Cardiac fibroblast (primary cell): ENCODE data around the gene SPIRE2.
"Not testable (repeated sequence)": the region's sequence is repeated elsewhere in the genome, so short reads cannot be mapped to it uniquely, and the experiment has no call there.

Experiments
- DNase-seq, 2 donors: peaks; one replicate each; pipeline versions ENCODE4 v3.0.0 to v3.0.0-alpha.2; 2010; ENCODE audit warnings: low read depth in 2 of 2
- H3K4me3 ChIP-seq, 2 donors: replicated peaks in 1 of 2; 1 replicate in 1 of 2; 2 replicates in 1 of 2; pipeline ENCODE4 v1.5.1; 2011; ENCODE audit warnings: low read depth in 2 of 2, low read length in 2 of 2, mild to moderate bottlenecking in 2 of 2, moderate library complexity in 1 of 2
- TF ChIP-seq, protein P1 (sequence below): IDR thresholded peaks from one replicate; pipeline ENCODE4 v1.5.1; 2011; ENCODE audit warnings: low read depth, mild to moderate bottlenecking, low read length, inconsistent platforms

SPIRE2 gene, protein sequence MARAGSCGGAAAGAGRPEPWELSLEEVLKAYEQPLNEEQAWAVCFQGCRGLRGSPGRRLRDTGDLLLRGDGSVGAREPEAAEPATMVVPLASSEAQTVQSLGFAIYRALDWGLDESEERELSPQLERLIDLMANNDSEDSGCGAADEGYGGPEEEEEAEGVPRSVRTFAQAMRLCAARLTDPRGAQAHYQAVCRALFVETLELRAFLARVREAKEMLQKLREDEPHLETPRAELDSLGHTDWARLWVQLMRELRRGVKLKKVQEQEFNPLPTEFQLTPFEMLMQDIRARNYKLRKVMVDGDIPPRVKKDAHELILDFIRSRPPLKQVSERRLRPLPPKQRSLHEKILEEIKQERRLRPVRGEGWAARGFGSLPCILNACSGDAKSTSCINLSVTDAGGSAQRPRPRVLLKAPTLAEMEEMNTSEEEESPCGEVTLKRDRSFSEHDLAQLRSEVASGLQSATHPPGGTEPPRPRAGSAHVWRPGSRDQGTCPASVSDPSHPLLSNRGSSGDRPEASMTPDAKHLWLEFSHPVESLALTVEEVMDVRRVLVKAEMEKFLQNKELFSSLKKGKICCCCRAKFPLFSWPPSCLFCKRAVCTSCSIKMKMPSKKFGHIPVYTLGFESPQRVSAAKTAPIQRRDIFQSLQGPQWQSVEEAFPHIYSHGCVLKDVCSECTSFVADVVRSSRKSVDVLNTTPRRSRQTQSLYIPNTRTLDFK

DNA sequence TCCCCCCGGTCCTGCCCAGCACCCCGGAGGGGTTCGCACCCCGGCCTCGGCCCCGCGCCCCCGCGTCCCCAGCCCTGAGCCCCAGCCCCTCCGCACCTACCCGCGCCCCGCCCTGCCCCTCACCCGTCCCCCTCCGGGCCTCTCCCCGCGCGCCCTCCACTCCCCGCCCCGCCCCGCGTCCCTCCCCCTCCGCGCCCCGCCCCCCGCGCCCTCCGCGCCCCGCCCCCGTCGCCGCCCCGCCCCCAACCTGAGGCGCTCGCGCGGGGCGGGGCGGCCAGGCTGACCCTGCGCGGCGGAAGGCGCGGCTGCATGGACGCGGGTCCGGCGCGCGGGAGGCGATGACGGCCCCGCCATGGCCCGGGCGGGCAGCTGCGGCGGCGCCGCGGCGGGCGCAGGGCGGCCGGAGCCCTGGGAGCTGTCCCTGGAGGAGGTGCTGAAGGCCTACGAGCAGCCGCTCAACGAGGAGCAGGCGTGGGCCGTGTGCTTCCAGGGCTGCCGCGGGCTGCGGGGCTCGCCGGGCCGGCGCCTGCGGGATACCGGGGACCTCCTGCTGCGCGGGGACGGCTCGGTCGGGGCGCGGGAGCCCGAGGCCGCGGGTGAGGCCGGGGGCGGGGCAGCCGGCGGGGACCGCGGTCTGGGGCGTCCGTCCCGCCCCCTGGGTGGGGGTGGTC, at the start of gene SPIRE2:
Gene SPIRE2 (plus strand): TSS at position 277 of the 671 bp plus-strand sequence. CDS start 76 bp downstream, at position 353.
- peak within 1 kb of the TSS; percentile 57 to 61 for H3K4me3 ChIP-seq

DNA sequence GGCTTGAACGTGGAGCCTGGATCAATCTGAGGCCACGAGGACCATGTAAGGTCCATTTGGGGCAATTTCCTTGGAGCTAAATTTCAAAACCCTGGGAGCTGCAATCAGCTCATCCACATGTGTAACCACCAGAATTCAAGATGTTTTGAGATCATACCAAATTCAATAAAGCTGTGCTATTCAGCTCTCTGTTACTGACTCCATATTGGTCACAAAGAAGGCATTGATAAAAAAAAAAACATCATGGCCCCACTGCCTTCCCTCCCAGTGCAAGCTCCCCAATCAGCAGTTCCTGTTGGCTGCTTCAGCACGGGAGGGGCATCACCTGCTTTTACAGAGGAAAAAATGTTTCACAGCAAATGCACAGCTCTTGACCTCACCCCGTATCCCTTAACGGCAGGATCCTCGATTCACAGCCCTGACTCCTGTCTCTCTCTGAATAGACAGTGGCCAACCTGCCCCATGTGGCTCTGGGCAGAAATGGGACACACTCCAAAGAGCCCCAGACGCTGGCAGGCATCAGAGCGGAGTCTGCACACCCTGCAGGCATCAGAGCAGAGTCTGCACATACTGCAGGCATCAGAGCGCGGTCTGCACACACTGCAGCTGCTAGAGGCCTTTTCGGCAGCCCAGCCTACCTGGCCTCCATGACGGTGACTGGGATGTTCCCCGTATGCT, 48.9 kb upstream of the SPIRE2 start:
- no peak overlapping the region for H3K4me3 ChIP-seq
- TF ChIP-seq, protein P1, sequence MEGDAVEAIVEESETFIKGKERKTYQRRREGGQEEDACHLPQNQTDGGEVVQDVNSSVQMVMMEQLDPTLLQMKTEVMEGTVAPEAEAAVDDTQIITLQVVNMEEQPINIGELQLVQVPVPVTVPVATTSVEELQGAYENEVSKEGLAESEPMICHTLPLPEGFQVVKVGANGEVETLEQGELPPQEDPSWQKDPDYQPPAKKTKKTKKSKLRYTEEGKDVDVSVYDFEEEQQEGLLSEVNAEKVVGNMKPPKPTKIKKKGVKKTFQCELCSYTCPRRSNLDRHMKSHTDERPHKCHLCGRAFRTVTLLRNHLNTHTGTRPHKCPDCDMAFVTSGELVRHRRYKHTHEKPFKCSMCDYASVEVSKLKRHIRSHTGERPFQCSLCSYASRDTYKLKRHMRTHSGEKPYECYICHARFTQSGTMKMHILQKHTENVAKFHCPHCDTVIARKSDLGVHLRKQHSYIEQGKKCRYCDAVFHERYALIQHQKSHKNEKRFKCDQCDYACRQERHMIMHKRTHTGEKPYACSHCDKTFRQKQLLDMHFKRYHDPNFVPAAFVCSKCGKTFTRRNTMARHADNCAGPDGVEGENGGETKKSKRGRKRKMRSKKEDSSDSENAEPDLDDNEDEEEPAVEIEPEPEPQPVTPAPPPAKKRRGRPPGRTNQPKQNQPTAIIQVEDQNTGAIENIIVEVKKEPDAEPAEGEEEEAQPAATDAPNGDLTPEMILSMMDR: no peak
- no peak for DNase-seq

More for the DNA sequence above, at the start of gene SPIRE2:
- TF ChIP-seq, protein P1: no peak
- DNase-seq: peak; percentile 63 to 80

DNA sequence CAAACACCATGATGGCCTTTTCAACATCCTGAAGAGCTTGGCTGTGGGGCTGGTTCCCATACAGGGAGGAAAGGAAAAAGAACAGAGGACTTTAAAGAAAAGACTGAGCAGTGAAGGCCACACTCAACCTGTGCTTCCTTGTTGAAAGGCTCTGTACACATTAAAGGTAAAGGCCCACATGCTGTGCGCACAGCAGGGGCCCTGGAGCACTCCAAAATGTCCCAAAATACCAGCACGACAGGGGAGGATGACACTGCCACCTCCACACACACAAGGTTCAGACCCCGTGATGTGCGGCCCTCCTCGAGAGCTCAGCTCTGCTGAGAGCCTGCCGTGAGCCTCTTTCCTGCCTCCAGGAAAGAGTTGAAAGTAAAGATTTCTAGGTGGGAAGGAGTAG, 48.4 kb upstream of the SPIRE2 start:
- TF ChIP-seq, protein P1: no peak
- DNase-seq: no peak

DNA sequence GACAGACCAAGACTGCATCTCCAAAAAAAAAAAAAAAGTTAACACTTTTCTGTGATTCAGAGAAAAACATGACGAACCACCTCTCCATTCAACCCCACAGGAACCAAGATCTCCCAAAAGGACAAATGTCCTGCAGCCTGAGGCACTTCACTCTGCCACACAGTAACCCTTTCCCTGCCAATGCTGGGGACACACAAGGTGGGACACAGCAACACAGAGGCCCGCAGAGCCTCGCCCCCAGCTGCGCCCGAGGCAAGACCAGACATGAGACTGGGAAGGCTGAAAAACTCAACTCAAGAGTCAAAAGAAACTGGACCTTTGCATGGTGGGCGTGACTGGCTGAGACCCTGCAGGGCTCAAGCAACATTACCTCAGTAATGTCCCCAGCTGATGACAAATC, 45.8 kb upstream of the SPIRE2 start:
- no peak overlapping the region for H3K4me3 ChIP-seq
- TF ChIP-seq, protein P1: no peak
- no peak for DNase-seq

More for the DNA sequence above, 48.4 kb upstream of the SPIRE2 start:
- H3K4me3 ChIP-seq: no peak overlapping the region

DNA sequence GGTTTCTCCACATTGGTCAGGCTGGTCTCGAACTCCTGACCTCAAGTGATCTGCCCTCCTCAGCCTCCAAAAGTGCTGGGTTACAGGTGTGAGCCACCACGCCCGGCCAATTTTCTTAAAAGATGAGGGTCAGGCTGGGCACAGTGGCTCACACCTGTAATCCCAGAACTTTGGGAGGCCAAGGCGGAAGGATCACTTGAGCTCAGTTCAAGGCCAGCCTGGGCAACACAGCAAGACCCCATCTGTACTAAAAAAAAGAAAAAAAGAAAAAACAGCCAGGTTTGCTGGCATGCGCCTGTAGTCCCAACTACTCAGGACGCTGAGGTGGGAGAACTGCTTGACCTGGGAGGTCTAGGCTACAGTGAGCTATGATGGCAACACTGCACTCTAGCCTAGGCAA, 44.3 kb upstream of the SPIRE2 start:
- DNase-seq, H3K4me3 ChIP-seq: not testable (repeated sequence)

DNA sequence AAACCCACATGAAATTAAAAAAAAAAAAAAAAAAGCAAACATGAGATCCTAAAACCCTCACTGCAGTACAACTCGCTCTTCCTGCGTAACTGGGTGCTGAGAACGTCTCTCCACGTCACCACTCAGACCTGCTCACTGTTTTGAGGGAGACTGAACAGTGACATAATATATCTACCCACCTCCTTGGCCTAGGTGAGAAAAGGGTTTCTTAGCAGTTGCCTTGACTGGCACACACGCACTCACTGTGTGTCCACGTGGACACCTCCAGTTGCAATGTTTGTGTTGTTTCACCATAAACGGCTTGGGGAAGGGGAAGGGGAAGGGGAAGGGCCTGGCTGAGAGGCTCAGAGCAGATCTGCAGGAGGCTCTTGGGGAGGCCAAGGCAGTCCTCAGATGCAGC, 43.9 kb upstream of the SPIRE2 start:
- TF ChIP-seq, protein P1: no peak
- no peak for DNase-seq
- H3K4me3 ChIP-seq: no peak overlapping the region
